SK-N-MC (cell line): ENCODE measurements around the gene CDK16.
"Not testable (repeated sequence)": the region's sequence is repeated elsewhere in the genome, so short reads cannot be mapped to it uniquely, and the experiment has no call there.

ENCODE experiments used
- DNase-seq: peaks from one replicate; pipeline ENCODE4 v3.0.0-alpha.2; 2011; ENCODE audit warnings: low read depth, low spot score
- H3K27ac ChIP-seq: fragments of 200-600 bp; sonication (generic); 2 replicates; pipeline ENCODE4 v1.5.1; 2016; ENCODE audit warnings: mixed run types
- H3K36me3 ChIP-seq: fragments of 200-600 bp; sonication (generic); 2 replicates; pipeline ENCODE4 v1.6.1; 2017; ENCODE audit warnings: antibody characterized with exemption, low read length, mixed read lengths; ENCODE audit not compliant: insufficient read depth
- H3K4me3 ChIP-seq: fragments of 200-600 bp; sonication (generic); 2 replicates; pipeline ENCODE4 v1.5.1; 2016
- H3K9ac ChIP-seq: fragments of 200-600 bp; sonication (generic); 2 replicates; pipeline ENCODE4 v1.8.0; 2017; ENCODE audit warnings: mixed run types, mixed read lengths; ENCODE audit not compliant: insufficient read length
- H3K9me3 ChIP-seq: fragments of 200-600 bp; sonication (generic); 2 replicates; pipeline ENCODE4 v1.6.1; 2017; ENCODE audit warnings: low read depth, mild to moderate bottlenecking, antibody characterized with exemption, low read length, moderate library complexity, mixed read lengths
- EZH2 ChIP-seq: fragments of 200-600 bp; sonication (generic); IDR thresholded peaks from one replicate; pipeline ENCODE4 v1.6.1; 2017; ENCODE audit warnings: antibody characterized with exemption
- FOXP2 ChIP-seq: optimal IDR thresholded peaks from 2 replicates; pipeline ENCODE3; 2011; ENCODE audit warnings: mild to moderate bottlenecking, moderate library complexity; ENCODE audit not compliant: insufficient read depth; ENCODE audit errors: extremely low read length, control extremely low read depth
- POLR2AphosphoS5 ChIP-seq: IDR thresholded peaks from 2 replicates; pipeline ENCODE4 v1.6.1; 2012; ENCODE audit warnings: mild to moderate bottlenecking, low read depth, low read length, borderline replicate concordance

CDK16 gene

DNA sequence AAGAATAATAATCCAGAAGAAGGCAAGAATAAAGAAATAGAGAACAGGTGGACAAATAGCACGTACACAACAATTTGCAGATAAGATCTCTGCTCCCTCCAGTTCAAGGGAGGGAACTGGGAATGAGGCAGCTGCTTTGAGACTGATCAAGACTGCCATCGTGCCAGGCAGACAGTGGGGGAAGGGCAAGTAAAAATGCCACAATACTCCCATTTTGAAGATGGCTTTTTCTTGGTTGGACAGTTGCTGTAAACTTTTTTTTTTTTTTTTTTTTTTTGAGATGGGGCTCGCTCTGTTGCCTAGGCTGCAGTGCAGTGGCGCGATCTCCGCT lies 31.5 kb downstream of the CDK16 start:
- no peak for DNase-seq
- no peaks in the 10 kb centered on the region for H3K9me3 ChIP-seq
- TF ChIP-seq EZH2, result no peak
- TF ChIP-seq FOXP2, result no peak
- no peak for TF ChIP-seq POLR2AphosphoS5
- H3K4me3 ChIP-seq, result no peak overlapping the region
- no peak overlapping the region for H3K27ac ChIP-seq
- peaks cover 11% of the 10 kb centered on the region; the same call in 1 of the 2 replicates for H3K36me3 ChIP-seq
- no peak overlapping the region for H3K9ac ChIP-seq

DNA sequence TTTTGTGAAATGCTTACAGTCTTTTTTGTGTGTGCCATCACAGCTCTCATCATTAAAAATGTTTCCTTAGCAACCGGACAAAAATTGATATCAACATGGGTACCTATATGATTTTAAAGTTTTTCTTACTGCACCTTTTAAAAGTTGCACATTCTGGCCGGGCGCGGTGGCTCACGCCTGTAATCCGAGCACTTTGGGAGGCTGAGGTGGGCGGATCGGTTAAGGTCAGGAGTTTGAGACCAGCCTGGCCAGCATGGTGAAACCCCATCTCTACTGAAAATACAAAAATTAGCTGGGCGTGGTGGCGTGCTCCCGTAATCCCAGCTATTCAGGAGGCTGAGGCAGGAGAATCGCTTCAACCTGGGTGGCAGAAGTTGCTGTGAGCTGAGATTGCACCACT lies 39.1 kb downstream of the CDK16 start:
- not testable (repeated sequence) for H3K9ac ChIP-seq, DNase-seq, H3K27ac ChIP-seq, H3K36me3 ChIP-seq, H3K9me3 ChIP-seq, H3K4me3 ChIP-seq

DNA sequence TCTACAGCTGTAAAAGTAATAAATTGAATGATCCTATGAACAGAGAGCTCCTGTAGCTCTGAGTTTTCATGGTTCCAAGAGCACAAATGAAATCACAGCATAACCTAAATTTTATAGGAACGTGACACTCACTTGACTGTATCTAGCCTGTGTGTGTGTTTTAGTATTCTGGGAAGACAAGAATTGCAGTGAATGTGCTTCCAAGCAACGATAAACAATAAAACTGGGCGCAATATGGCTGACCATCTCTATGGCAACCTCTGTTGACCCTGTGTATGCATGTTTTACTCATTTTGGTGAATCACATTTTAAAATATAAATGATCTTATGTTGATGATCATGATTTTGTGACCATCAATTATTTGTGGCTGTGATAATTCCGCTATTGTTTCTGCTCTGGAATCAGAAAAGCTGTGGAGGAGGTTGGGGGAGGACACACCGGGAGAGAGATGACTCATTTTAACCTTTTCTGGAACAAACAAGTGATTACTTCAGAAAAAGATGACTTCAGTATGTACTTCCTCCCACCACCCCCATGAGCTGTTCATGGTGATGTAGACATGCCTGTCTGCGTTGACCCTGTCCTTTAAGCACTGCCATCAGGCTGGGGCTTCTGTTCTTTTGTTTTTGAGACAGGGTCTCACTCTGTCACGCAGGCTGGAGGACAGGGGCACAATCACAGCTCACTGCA lies 46.1 kb downstream of the CDK16 start:
- H3K4me3 ChIP-seq, result no peak overlapping the region
- no peaks in the 10 kb centered on the region for H3K9me3 ChIP-seq
- DNase-seq, result no peak
- no peak for TF ChIP-seq EZH2
- TF ChIP-seq POLR2AphosphoS5, result no peak
- no peak for TF ChIP-seq FOXP2
- no peak overlapping the region for H3K27ac ChIP-seq
- no peak overlapping the region for H3K9ac ChIP-seq
- no peaks in the 10 kb centered on the region for H3K36me3 ChIP-seq

DNA sequence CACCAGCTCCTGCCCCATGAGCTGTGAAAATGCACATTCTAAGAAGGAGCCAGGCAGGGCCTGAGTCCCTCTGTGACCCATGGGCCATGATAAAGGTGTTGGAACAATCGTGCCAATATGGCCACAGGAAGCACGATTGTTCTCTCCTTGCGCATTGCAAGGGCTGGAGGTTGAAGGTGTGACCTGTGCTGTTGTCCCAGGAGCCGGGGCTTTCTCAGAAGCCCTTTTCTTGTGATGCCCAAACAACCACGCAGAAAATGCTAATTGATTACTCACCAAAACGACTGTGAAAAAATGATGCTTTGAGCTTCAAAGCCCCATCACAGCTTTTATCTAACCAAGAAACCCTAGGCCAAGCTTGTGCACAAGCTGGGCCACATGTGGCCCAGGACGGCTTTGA lies 48.2 kb downstream of the CDK16 start:
- TF ChIP-seq POLR2AphosphoS5 (no peak), EZH2 (no peak), FOXP2 (no peak)
- no peak overlapping the region for H3K27ac ChIP-seq
- DNase-seq, result no peak
- H3K9ac ChIP-seq, result no peak overlapping the region
- H3K9me3 ChIP-seq, result no peaks in the 10 kb centered on the region
- no peak overlapping the region for H3K4me3 ChIP-seq
- H3K36me3 ChIP-seq, result no peaks in the 10 kb centered on the region

DNA sequence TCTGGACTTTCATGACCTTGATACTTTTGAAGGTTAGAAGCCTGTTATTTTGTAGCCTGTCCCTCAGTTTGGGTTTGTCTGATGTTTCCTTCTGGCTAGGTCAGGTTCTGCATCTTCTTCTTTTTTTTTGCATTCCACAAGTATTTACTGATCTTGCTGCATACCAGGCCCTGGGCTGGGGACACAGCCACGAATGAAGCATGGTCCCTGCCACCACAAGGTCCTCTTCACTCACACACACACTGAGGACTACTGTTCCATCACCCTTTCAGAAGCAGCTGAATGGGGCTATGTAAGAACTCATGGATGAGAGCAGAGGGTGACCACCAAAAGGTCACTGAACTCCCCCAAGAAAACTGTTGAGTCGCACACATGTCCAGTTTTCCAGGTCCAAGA lies 53.5 kb downstream of the CDK16 start:
- H3K27ac ChIP-seq, result no peak overlapping the region
- no peaks in the 10 kb centered on the region for H3K36me3 ChIP-seq
- no peak overlapping the region for H3K4me3 ChIP-seq
- no peak for TF ChIP-seq EZH2
- TF ChIP-seq POLR2AphosphoS5, result no peak
- TF ChIP-seq FOXP2, result no peak
- no peak for DNase-seq
- H3K9me3 ChIP-seq, result no peaks in the 10 kb centered on the region
- no peak overlapping the region for H3K9ac ChIP-seq

DNA sequence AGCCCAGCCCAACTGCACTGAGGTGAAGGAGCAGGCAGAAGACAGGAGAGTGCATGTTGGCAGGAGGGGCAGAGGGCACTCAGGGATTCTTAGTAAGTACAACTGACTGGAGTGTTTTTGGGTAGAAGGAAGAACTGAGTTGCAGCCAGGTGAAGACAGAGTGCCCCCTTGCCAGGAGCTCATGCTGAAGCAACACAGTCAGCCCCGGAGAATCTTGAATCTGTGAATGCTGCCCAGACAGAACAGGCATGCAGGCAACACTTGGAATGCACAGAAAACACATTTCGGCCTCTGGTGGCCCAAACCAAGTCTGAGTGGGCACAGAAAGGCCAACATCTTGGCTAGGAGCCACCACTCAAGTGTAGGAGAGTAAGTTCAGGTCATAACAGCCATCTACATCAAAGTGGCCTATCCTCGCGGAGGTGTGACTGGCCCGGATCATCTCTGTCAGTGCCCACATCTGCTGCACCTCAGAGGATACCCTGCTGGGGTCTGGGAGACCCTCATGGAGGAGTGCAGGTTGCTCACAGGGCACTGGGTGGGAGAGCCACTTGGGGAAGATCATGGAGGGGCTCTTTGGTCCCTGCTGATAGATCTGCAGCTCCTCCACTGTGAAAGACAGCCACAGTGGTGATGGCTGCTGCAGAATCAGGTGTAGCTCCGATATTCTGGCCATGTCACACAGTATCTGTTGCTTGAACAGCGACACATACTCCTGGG lies 54.7 kb downstream of the CDK16 start:
- Histone ChIP-seq H3K27ac (no peak overlapping the region), H3K9me3 (no peaks in the 10 kb centered on the region), H3K4me3 (no peak overlapping the region), H3K9ac (no peak overlapping the region), H3K36me3 (no peaks in the 10 kb centered on the region)
- no peak for DNase-seq
- TF ChIP-seq EZH2 (no peak), POLR2AphosphoS5 (no peak), FOXP2 (no peak)

DNA sequence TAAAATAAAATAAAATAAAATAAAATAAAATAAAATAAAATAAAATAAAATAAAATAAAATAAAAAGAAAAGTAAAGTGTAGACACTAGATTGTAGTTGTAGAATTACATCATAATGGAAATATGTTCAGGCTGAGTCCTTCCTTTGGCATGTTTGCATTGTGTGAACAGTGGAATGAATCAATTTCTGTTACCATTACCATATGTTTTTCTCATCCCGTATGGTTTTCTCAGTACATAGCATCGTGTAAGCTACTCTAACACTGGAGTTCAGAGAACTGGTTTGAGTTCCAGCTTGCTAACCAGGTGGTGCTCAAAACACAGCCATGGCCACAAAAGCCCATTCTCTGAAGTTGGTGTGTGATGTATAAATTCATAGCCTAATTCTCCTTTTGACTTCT lies 60.2 kb downstream of the CDK16 start:
- Histone ChIP-seq H3K36me3 (no peaks in the 10 kb centered on the region), H3K27ac (no peak overlapping the region), H3K4me3 (no peak overlapping the region), H3K9ac (no peak overlapping the region), H3K9me3 (no peaks in the 10 kb centered on the region)
- TF ChIP-seq FOXP2 (no peak), POLR2AphosphoS5 (no peak)
- no peak for DNase-seq
